Esophagus squamous epithelium (tissue), 5 donors: ENCODE results near the gene GATAD2A. TPM values are rescaled to one million over a fixed set of nuclear protein-coding genes. Genes with fewer than 3 reads are reported as not detected.

Experiments used
- DNase-seq: peaks from one replicate; lab custom pipeline; 2025; lab: John Stamatoyannopoulos, UW
- H3K27ac ChIP-seq, 4 donors: fragments of 200-600 bp; sonication (generic); one replicate each; pipeline ENCODE4 v1.5.1; 2016 to 2019; ENCODE audit warnings: mild to moderate bottlenecking in 1 of 4
- H3K27me3 ChIP-seq, 4 donors: fragments of 200-600 bp; sonication (generic); 1 replicate in 3 of 4; 2 replicates in 1 of 4; pipeline versions ENCODE4 v1.5.1 to v1.6.0; 2017 to 2021; ENCODE audit warnings: antibody characterized with exemption in 1 of 4
- H3K36me3 ChIP-seq, 3 donors: fragments of 200-600 bp; sonication (generic); one replicate each; pipeline ENCODE4 v1.5.1; 2016 to 2019
- H3K4me1 ChIP-seq, 3 donors: fragments of 200-600 bp; sonication (generic); one replicate each; pipeline ENCODE4 v1.5.1; 2017 to 2019
- H3K4me3 ChIP-seq, 4 donors: fragments of 200-600 bp; sonication (generic); 1 replicate in 3 of 4; 2 replicates in 1 of 4; pipeline ENCODE4 v1.5.1; 2016 to 2019; ENCODE audit warnings: mild to moderate bottlenecking in 2 of 4, moderate library complexity in 1 of 4
- H3K9me3 ChIP-seq, 3 donors: fragments of 200-600 bp; sonication (generic); one replicate each; pipeline ENCODE4 v1.5.1; 2016 to 2019
- CTCF ChIP-seq, 6 experiments: fragments of 450-650 bp in 4 of 6; fragments of 200-600 bp in 2 of 6; sonication (generic) in 2 of 6; IDR thresholded peaks; one replicate each; pipeline ENCODE4 v1.5.1; 2016 to 2019; ENCODE audit warnings: antibody characterized with exemption in 6 of 6, mild to moderate bottlenecking in 4 of 6, moderate library complexity in 4 of 6
- POLR2A ChIP-seq, 4 donors: fragments of 450-650 bp; IDR thresholded peaks; one replicate each; pipeline ENCODE4 v1.6.1; 2017; ENCODE audit warnings: antibody characterized with exemption in 4 of 4, mild to moderate bottlenecking in 4 of 4, moderate library complexity in 3 of 4
- WGBS, 2 donors: methylation state at CpG; one replicate each; pipeline ENCODE4 v1.1.5; 2018; 5-methylcytosine and 5-hydroxymethylcytosine counted together
- intact Hi-C: fragments of 100-400 bp; cut with DNase I; formaldehyde crosslinking; loops from one replicate; pipeline ENCODE4 v1.15.0; 2022
- total RNA-seq, 4 donors: library from RNA; depleted of rRNA; stranded (reverse); fragments of >200 nt; gene quantifications; one replicate each; pipeline ENCODE4 v1.1.0, GENCODE V29; 2016
- donor health status: DM: yes; HTN: yes; CAD: no.

GATAD2A gene
- total RNA-seq, 4 donors from 2014 or later, result 39.7 to 81.4 (median 41.6) TPM

- intact Hi-C loops, result no loop called here
- H3K4me1 ChIP-seq, result peaks cover 0 to 43% (median 7%) of the 10 kb centered on the region in 3 donors
- 55 to 79% methylated on average over 9 of the region's 9 CpGs for WGBS, 2 donors
These were observed 40.5 kb downstream of the GATAD2A start for GRCh38 chr19:19445911-19446361.

GRCh38 chr19:19446655-19447437 is 41.4 kb downstream of the GATAD2A start:
- intact Hi-C loops, result no loop called here
- no peak for DNase-seq
- WGBS, 2 donors, result 89 to 91% methylated on average over 9 of the region's 9 CpGs
- H3K27me3 ChIP-seq, result no peaks in the 10 kb centered on the region
- TF ChIP-seq POLR2A (IDR thresholded peaks at IDR 0.05) (no peak), CTCF (IDR thresholded peaks at IDR 0.05) (no peak)
- peaks cover 4 to 52% (median 10%) of the 10 kb centered on the region in 3 donors for H3K4me1 ChIP-seq
- no peak overlapping the region for H3K27ac ChIP-seq
- no peak overlapping the region for H3K4me3 ChIP-seq
- H3K36me3 ChIP-seq, result no peaks in the 10 kb centered on the region
- no peaks in the 10 kb centered on the region for H3K9me3 ChIP-seq

More at GRCh38 chr19:19445911-19446361, 40.5 kb downstream of the GATAD2A start:
- no peaks in the 10 kb centered on the region for H3K9me3 ChIP-seq
- no peak overlapping the region for H3K27ac ChIP-seq
- no peak overlapping the region for H3K4me3 ChIP-seq
- no peak for TF ChIP-seq POLR2A (IDR thresholded peaks at IDR 0.05)
- TF ChIP-seq CTCF (IDR thresholded peaks at IDR 0.05), result no peak
- H3K36me3 ChIP-seq, result no peaks in the 10 kb centered on the region
- no peak for DNase-seq
- no peaks in the 10 kb centered on the region for H3K27me3 ChIP-seq

- intact Hi-C loops, result no loop called here
- no peak for DNase-seq
- H3K36me3 ChIP-seq, result no peaks in the 10 kb centered on the region
- H3K4me1 ChIP-seq, result peaks cover 10 to 61% (median 10%) of the 10 kb centered on the region in 3 donors
- H3K27me3 ChIP-seq, result no peaks in the 10 kb centered on the region
- no peaks in the 10 kb centered on the region for H3K9me3 ChIP-seq
- H3K4me3 ChIP-seq, result no peak overlapping the region
- TF ChIP-seq POLR2A (IDR thresholded peaks at IDR 0.05), result no peak
- TF ChIP-seq CTCF (IDR thresholded peaks at IDR 0.05), result no peak
- H3K27ac ChIP-seq, result no peak overlapping the region
- 61 to 73% methylated on average over 6 to 7 of the region's 15 CpGs for WGBS, 2 donors
These were observed 42.2 kb downstream of the GATAD2A start for GRCh38 chr19:19447536-19448237.

- no peaks in the 10 kb centered on the region for H3K9me3 ChIP-seq
- H3K4me3 ChIP-seq, result no peak overlapping the region
- H3K36me3 ChIP-seq, result no peaks in the 10 kb centered on the region
- intact Hi-C loops, result no loop called here
- peaks cover 10 to 66% (median 15%) of the 10 kb centered on the region in 3 donors for H3K4me1 ChIP-seq
- no peaks in the 10 kb centered on the region for H3K27me3 ChIP-seq
- TF ChIP-seq POLR2A (IDR thresholded peaks at IDR 0.05) (no peak), CTCF (IDR thresholded peaks at IDR 0.05) (no peak)
- no peak for DNase-seq
- H3K27ac ChIP-seq, result no peak overlapping the region
- 83 to 100% methylated on average over 2 of the region's 8 CpGs for WGBS, 2 donors
These were observed 42.7 kb downstream of the GATAD2A start for GRCh38 chr19:19448238-19448544.
